GM18909 (cell line): ENCODE data around the gene PPP1R9B.

Experiments used
- ATAC-seq: cut with Tn5 transposase; IDR thresholded peaks from one replicate; pipeline ENCODE4 v1.9.1; 2021; ENCODE audit warnings: mild to moderate bottlenecking; ENCODE audit not compliant: unreplicated experiment, poor library complexity

Gene PPP1R9B

GRCh38 chr17:50188531-50188920 is 38.0 kb upstream of the PPP1R9B start:
- ATAC-seq = no peak

- ATAC-seq = no peak
These were observed 37.5 kb upstream of the PPP1R9B start for GRCh38 chr17:50187751-50188530.

- no peak for ATAC-seq
These were observed 36.9 kb upstream of the PPP1R9B start for GRCh38 chr17:50187394-50187725.

- no peak for ATAC-seq
These were observed 36.4 kb upstream of the PPP1R9B start for GRCh38 chr17:50186661-50187393.

- ATAC-seq = no peak
These were observed 35.4 kb upstream of the PPP1R9B start for GRCh38 chr17:50185631-50186471.

- no peak for ATAC-seq
These were observed 34.3 kb upstream of the PPP1R9B start for GRCh38 chr17:50184611-50185398.

GRCh38 chr17:50184064-50184463 is 33.6 kb upstream of the PPP1R9B start:
- ATAC-seq = no peak

- no peak for ATAC-seq
These were observed 33.0 kb upstream of the PPP1R9B start for GRCh38 chr17:50183421-50183994.

GRCh38 chr17:50182783-50183420 is 32.4 kb upstream of the PPP1R9B start:
- ATAC-seq = no peak

GRCh38 chr17:50181591-50182560 is 31.4 kb upstream of the PPP1R9B start:
- no peak for ATAC-seq

- no peak for ATAC-seq
These were observed 30.7 kb upstream of the PPP1R9B start for GRCh38 chr17:50181144-50181543.

GRCh38 chr17:50180620-50181019 is 30.1 kb upstream of the PPP1R9B start:
- ATAC-seq = no peak

GRCh38 chr17:50180111-50180510 is 29.6 kb upstream of the PPP1R9B start:
- no peak for ATAC-seq

GRCh38 chr17:50177983-50178834 is 27.7 kb upstream of the PPP1R9B start:
- peak; percentile 76 for ATAC-seq

- no peak for ATAC-seq
These were observed 27.0 kb upstream of the PPP1R9B start for GRCh38 chr17:50177476-50177875.

- ATAC-seq = no peak
These were observed 26.3 kb upstream of the PPP1R9B start for GRCh38 chr17:50176559-50177357.
